ENCODE results near the gene IQSEC3. TPM values are rescaled to one million over a fixed set of nuclear protein-coding genes. Genes with fewer than 3 reads are reported as not detected.

IQSEC3 gene
- total RNA-seq, 1 donor from 2014 or later: not detected

DNA sequence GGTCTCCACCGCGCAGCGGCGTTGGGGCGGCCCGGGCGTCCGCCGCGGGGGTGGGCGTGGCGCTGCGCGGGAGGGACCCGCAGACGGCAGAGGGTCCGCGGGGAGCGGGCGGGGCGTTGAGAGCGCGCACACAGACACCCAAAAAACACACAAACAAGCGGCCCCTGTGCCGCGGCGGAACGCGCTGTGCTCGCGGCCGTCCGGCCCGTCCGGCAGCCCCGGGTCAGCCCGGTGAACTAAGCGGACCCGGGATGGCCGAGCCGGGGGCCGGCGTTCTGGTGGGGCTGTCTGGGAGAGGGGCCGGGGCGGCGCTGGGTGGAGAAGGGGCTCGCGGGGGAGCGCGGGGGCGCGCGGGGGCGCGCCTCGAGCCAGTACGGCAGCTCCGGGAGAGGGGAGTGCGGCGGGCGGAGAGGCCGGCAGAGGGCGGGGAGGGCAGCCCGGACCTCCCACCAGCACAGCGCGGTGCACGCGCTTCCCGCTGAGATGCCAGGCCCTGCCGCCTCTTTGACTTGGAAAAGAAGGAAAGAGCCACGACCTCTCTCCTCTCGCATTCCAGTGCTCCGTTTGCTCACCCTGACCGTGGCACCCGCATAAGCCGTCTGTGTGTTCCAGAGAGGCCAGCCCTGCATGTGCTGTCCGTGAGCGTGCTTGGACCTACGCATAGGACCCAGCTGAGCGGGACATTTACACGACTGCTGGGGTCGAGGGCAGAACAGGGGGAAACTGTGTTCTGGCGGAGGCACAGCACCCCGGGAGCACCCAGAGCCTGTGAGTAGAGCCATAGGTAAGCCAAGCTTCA, 137.1 kb downstream of the IQSEC3 start:
- peaks cover 33% of the 10 kb centered on the region for H3K27me3 Mint-ChIP-seq

DNA sequence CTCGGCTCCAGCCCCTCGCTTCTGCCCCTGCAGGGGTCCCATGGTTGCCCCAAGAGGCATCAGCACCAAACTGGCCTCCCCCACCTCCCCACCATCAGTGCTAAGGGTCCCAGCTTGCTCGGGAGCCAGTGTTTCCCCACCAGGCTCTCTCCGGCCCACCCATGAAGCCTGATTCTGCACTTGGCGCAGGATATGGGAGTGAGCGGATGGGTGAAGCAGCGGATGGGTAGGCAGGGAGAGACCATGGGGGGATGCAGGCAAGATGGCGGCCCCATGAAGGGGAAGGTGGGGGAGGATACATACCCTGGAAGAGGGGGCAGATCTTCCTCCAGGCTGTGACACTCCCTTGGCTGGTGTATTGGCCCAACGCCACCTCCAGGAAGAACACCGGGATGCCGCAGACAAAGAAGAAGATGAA, 137.7 kb downstream of the IQSEC3 start:
- ChIA-PET CTCF (no interaction called here), POLR2A (no interaction called here)
- H3K27ac Mint-ChIP-seq: no peak overlapping the region
- peaks cover 4% of the 10 kb centered on the region for H3K9me3 Mint-ChIP-seq
- TF ChIP-seq, protein P1, sequence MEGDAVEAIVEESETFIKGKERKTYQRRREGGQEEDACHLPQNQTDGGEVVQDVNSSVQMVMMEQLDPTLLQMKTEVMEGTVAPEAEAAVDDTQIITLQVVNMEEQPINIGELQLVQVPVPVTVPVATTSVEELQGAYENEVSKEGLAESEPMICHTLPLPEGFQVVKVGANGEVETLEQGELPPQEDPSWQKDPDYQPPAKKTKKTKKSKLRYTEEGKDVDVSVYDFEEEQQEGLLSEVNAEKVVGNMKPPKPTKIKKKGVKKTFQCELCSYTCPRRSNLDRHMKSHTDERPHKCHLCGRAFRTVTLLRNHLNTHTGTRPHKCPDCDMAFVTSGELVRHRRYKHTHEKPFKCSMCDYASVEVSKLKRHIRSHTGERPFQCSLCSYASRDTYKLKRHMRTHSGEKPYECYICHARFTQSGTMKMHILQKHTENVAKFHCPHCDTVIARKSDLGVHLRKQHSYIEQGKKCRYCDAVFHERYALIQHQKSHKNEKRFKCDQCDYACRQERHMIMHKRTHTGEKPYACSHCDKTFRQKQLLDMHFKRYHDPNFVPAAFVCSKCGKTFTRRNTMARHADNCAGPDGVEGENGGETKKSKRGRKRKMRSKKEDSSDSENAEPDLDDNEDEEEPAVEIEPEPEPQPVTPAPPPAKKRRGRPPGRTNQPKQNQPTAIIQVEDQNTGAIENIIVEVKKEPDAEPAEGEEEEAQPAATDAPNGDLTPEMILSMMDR (IDR thresholded peaks at IDR 0.05): no peak
- intact Hi-C loops (cut with micrococcal nuclease): no loop called here
- H3K4me1 Mint-ChIP-seq: no peaks in the 10 kb centered on the region
- no peaks in the 10 kb centered on the region for H3K36me3 Mint-ChIP-seq (ENCODE audit: low read depth)
- ATAC-seq (ENCODE audit: low read depth): no peak
- H3K4me3 Mint-ChIP-seq: no peak overlapping the region
- no peak for DNase-seq
- peaks cover 38% of the 10 kb centered on the region for H3K27me3 Mint-ChIP-seq

More for the DNA sequence above, 137.1 kb downstream of the IQSEC3 start:
- ChIA-PET POLR2A (no interaction called here), CTCF (no interaction called here)
- TF ChIP-seq, protein P1 (IDR thresholded peaks at IDR 0.05): no peak
- peaks cover 4% of the 10 kb centered on the region for H3K9me3 Mint-ChIP-seq
- no peak for DNase-seq
- H3K4me1 Mint-ChIP-seq: no peaks in the 10 kb centered on the region
- ATAC-seq (ENCODE audit: low read depth): no peak
- intact Hi-C loops (cut with micrococcal nuclease): no loop called here
- no peak overlapping the region for H3K4me3 Mint-ChIP-seq
- no peak overlapping the region for H3K27ac Mint-ChIP-seq
- H3K36me3 Mint-ChIP-seq (ENCODE audit: low read depth): no peaks in the 10 kb centered on the region

DNA sequence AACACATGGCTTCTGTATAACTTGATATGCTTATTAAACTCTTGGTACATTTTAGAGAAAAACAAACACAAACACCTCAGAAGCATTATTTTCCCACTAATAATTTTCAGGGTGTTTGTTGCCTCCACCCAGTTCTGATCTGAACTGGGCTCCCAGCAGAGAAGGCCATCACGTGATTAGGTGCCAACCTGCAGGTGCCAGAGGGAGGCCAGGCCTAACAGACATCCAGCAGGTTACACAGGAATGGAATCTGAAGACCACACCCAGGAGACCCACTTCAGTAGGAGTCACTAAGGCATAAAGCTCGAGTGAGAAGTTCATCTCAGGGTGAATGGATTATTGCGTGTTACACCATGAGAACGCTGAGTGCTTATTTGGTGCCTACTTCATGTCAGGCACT, 138.5 kb downstream of the IQSEC3 start:
- ATAC-seq (ENCODE audit: low read depth) (no peak), DNase-seq (no peak)
- POLR2A ChIA-PET: no interaction called here
- no peak overlapping the region for H3K27ac Mint-ChIP-seq
- no peaks in the 10 kb centered on the region for H3K4me1 Mint-ChIP-seq
- peaks cover 38% of the 10 kb centered on the region for H3K27me3 Mint-ChIP-seq
- TF ChIP-seq, protein P1 (IDR thresholded peaks at IDR 0.05): no peak
- H3K4me3 Mint-ChIP-seq: no peak overlapping the region
- no peaks in the 10 kb centered on the region for H3K36me3 Mint-ChIP-seq (ENCODE audit: low read depth)
- peaks cover 4% of the 10 kb centered on the region for H3K9me3 Mint-ChIP-seq
- intact Hi-C loops (cut with micrococcal nuclease): no loop called here
- CTCF ChIA-PET: no interaction called here

DNA sequence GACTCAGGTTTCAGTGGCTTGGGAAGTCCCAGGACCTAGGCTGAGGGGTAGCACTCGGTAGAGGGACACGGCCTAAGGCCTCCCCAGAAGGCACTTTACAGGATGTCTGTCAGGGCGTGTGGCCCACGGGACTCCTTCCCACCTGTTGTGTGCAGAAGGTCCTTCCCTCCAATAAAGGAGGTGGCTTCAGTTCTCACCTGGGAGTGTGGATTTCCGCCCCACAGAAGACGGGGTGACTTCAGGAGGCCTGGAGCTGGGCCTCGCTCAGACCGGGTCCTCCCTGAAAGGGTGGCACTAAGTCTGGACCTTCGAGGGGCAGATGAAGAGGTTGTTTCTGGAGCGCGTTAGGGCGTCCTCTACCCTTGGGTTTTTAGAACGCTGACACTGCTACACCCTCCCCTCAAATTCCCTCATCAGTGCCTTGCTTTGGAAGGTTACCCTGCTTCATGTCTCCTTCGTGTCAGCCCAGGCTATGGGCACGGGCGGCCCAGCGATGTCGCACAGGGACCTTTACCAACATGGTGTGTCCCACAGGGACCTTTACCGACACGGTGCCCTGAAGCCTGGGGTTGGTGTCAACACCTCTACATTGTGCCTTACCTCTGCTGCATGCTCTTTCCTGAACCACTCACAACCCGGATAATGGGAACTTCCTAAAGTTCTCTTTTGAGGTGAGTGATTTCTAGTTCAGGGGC, 140.3 kb downstream of the IQSEC3 start:
- intact Hi-C loops (cut with micrococcal nuclease): no loop called here
- Mint-ChIP-seq H3K4me3 (no peak overlapping the region), H3K36me3 (ENCODE audit: low read depth) (no peaks in the 10 kb centered on the region), H3K9me3 (peaks cover 4% of the 10 kb centered on the region), H3K4me1 (peaks cover 1% of the 10 kb centered on the region), H3K27ac (no peak overlapping the region), H3K27me3 (peaks cover 42% of the 10 kb centered on the region)
- ATAC-seq (ENCODE audit: low read depth) (no peak), DNase-seq (no peak)
- ChIA-PET CTCF (no interaction called here), POLR2A (no interaction called here)
- TF ChIP-seq, protein P1 (IDR thresholded peaks at IDR 0.05): no peak

DNA sequence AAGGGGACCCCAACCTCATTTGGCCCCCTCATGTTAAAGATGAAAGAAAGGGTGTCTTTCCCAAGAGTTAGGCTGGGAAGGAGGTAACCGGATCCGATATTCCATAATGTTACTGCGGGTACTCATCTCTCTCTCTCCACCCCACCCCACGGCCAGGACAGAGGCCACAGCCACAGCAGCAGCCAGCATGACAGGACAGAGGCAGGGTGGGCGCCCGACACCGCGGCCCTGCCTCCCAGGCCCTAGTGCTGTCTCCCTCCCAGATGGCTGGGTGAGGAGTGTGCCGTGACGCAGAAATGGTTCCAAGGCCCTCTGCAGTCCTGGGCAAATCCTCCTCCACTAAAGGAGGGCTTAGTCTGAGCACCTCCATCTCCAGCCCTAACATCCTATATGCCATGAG, 141.2 kb downstream of the IQSEC3 start:
- no peak for ATAC-seq (ENCODE audit: low read depth)
- Mint-ChIP-seq H3K27me3 (peaks cover 38% of the 10 kb centered on the region), H3K36me3 (ENCODE audit: low read depth) (no peaks in the 10 kb centered on the region), H3K4me1 (peaks cover 10% of the 10 kb centered on the region), H3K9me3 (peaks cover 4% of the 10 kb centered on the region), H3K27ac (no peak overlapping the region), H3K4me3 (no peak overlapping the region)
- DNase-seq: no peak
- intact Hi-C loops (cut with micrococcal nuclease): no loop called here
- TF ChIP-seq, protein P1 (IDR thresholded peaks at IDR 0.05): no peak
- ChIA-PET CTCF (no interaction called here), POLR2A (no interaction called here)

All from activated B cell treated with CpG ODN at 0.5 μM for 24 hours (primary cell).